Stomach (tissue), 9 donors: Measurements from ENCODE around the gene CETP. TPM values are rescaled to one million over a fixed set of nuclear protein-coding genes. Genes with fewer than 3 reads are reported as not detected.
"Not testable (repeated sequence)": the region's sequence is repeated elsewhere in the genome, so short reads cannot be mapped to it uniquely, and the experiment has no call there.

ENCODE experiments used
- DNase-seq, 2 donors: peaks; one replicate each; pipeline versions ENCODE4 v3.0.0 to v3.0.0-alpha.2; 2013 to 2019
- H3K27ac ChIP-seq, 5 donors: fragments of 200-600 bp in 4 of 5; sonication (generic) in 4 of 5; one replicate each; pipeline ENCODE4 v1.5.1; 2013 to 2019; ENCODE audit warnings: mild to moderate bottlenecking in 1 of 5, moderate library complexity in 1 of 5
- H3K27me3 ChIP-seq, 3 donors: fragments of 200-600 bp; sonication (generic); one replicate each; pipeline ENCODE4 v1.5.1; 2017 to 2019; ENCODE audit warnings: mixed run types in 1 of 3
- H3K36me3 ChIP-seq, 4 donors: fragments of 200-600 bp; sonication (generic); 1 replicate in 3 of 4; 2 replicates in 1 of 4; pipeline ENCODE4 v1.5.1; 2016 to 2019
- H3K4me1 ChIP-seq, 4 donors: fragments of 200-600 bp; sonication (generic); one replicate each; pipeline ENCODE4 v1.5.1; 2016 to 2019
- H3K4me3 ChIP-seq, 4 donors: fragments of 200-600 bp; sonication (generic) in 3 of 4; one replicate each; pipeline ENCODE4 v1.5.1; 2016 to 2019; ENCODE audit warnings: mild to moderate bottlenecking in 1 of 4
- H3K9me3 ChIP-seq, 4 donors: fragments of 200-600 bp; sonication (generic); one replicate each; pipeline ENCODE4 v1.5.1; 2016 to 2019
- EP300 ChIP-seq: sonication (generic); formaldehyde crosslinking; IDR thresholded peaks from one replicate; pipeline ENCODE4 v1.6.1; 2017; ENCODE audit warnings: antibody characterized with exemption
- POLR2A ChIP-seq, 4 donors: fragments of 450-650 bp; IDR thresholded peaks; one replicate each; pipeline ENCODE4 v1.6.1; 2016; ENCODE audit warnings: antibody characterized with exemption in 4 of 4, control low read depth in 2 of 4, mild to moderate bottlenecking in 1 of 4, moderate library complexity in 1 of 4
- POLR2AphosphoS5 ChIP-seq, 3 donors: sonication (generic); formaldehyde crosslinking; IDR thresholded peaks; one replicate each; pipeline ENCODE4 v1.6.1; 2016; ENCODE audit warnings: antibody characterized with exemption in 3 of 3
- WGBS, 5 donors: extraction: QIAGEN DNeasy Blood & Tissue Kit in 3 of 5; methylation state at CpG; one replicate each; pipeline versions ENCODE4 v1.1.5 to v1.1.7; 2013 to 2018; 5-methylcytosine and 5-hydroxymethylcytosine counted together
- intact Hi-C: fragments of 100-400 bp; cut with DNase I; formaldehyde crosslinking; loops from one replicate; pipeline ENCODE4 v1.15.1; 2023; ENCODE audit warnings: low total_unique reads
- polyA plus RNA-seq, 3 donors: library from polyadenylated mRNA; stranded (reverse); fragments of 200-250 nt; gene quantifications; one replicate each; pipeline ENCODE4 v1.2.3, GENCODE V29; 2013
- total RNA-seq, 5 donors: library from RNA; depleted of rRNA; stranded (reverse); fragments of >200 nt; gene quantifications; one replicate each; pipeline versions ENCODE4 v1.1.0 to v1.2.3, GENCODE V29; 2014 to 2016
- TF ChIP-seq, protein P1 (sequence below), 7 experiments: fragments of 450-650 bp in 4 of 7; fragments of 200-600 bp in 3 of 7; sonication (generic) in 3 of 7; IDR thresholded peaks; one replicate each; pipeline ENCODE4 v1.5.1; 2016 to 2019; ENCODE audit warnings: antibody characterized with exemption in 7 of 7, control low read depth in 2 of 7, mild to moderate bottlenecking in 1 of 7
- donor health status: healthy with polysubstance abuse.
- donor health status: Bipolar disorder and iron deficiency.
- donor health status: healthy.

The CETP gene
- total and polyA plus RNA-seq, 8 donors: 0.18 to 2.9 (median 0.32) TPM; not detected in 4

DNA sequence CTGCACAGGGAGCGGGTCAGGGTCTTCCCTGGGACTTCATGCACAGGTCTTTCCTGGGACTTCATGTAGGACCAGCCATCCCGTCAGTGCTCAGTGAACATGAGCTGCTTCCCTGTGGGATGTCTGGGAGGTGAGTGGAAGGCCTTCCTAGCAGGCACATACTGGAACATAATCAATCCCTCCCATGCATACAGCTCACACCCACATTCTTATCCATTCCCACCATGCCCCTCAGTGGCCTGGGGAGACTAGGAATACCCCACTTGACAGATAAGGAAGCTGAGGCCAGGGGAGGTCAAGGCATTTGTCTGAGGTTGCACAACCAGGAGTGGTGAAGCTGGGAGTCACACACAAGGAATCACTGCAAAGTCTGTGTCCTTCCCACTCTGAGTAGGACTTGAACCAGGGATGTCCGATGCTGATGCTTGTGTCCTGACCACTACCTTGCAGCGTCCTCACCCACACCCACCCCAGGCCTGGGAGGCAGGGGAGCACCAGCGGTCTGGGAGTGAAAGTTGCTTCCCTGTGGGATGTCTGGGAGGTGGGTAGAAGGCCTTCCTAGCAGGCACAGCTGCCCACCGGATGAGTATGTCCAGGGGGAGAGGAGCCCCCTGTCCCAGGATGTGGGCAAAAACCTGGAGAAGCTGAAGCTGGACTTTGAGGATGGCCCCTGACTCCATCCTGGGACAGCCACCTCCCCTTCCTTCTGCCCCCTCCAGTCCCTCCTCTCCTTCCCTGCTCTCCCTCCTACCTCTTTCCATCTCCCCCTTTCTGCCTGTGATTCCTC is 26.6 kb downstream of the CETP start:
- Histone ChIP-seq H3K27me3 (no peaks in the 10 kb centered on the region), H3K9me3 (no peaks in the 10 kb centered on the region), H3K4me1 (peaks cover 10 to 75% (median 52%) of the 10 kb centered on the region in 4 donors), H3K36me3 (no peaks in the 10 kb centered on the region), H3K27ac (peak overlapping the region; percentile 78 to 91 (median 88)), H3K4me3 (peak overlapping the region; percentile 74 to 87 (median 78))
- no peak for TF ChIP-seq POLR2AphosphoS5 (IDR thresholded peaks at IDR 0.05)
- no peak for TF ChIP-seq POLR2A (IDR thresholded peaks at IDR 0.05)
- TF ChIP-seq EP300: no peak
- DNase-seq: no peak
- intact Hi-C loops: no loop called here
- 74 to 82% (median 81%) methylated on average over 5 to 6 of the region's 6 CpGs for WGBS, 5 donors

- Histone ChIP-seq H3K4me1 (peaks cover 10 to 75% (median 44%) of the 10 kb centered on the region in 4 donors), H3K27ac (peak within 1 kb of the TSS; percentile 78 to 91 (median 88)), H3K4me3 (peak within 1 kb of the TSS; percentile 74 to 87 (median 78)), H3K9me3 (no peaks in the 10 kb centered on the region), H3K27me3 (no peaks in the 10 kb centered on the region), H3K36me3 (no peaks in the 10 kb centered on the region)
- WGBS, 5 donors: 3 to 4% (median 4%) methylated on average over 47 to 64 of the region's 64 CpGs
- no peak for TF ChIP-seq EP300
- TF ChIP-seq, protein P1, sequence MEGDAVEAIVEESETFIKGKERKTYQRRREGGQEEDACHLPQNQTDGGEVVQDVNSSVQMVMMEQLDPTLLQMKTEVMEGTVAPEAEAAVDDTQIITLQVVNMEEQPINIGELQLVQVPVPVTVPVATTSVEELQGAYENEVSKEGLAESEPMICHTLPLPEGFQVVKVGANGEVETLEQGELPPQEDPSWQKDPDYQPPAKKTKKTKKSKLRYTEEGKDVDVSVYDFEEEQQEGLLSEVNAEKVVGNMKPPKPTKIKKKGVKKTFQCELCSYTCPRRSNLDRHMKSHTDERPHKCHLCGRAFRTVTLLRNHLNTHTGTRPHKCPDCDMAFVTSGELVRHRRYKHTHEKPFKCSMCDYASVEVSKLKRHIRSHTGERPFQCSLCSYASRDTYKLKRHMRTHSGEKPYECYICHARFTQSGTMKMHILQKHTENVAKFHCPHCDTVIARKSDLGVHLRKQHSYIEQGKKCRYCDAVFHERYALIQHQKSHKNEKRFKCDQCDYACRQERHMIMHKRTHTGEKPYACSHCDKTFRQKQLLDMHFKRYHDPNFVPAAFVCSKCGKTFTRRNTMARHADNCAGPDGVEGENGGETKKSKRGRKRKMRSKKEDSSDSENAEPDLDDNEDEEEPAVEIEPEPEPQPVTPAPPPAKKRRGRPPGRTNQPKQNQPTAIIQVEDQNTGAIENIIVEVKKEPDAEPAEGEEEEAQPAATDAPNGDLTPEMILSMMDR (IDR thresholded peaks at IDR 0.05): peak in 1 of 7 experiments; percentile 13
- TF ChIP-seq POLR2A (IDR thresholded peaks at IDR 0.05): peak in 1 of 4 donors; percentile 70
- TF ChIP-seq POLR2AphosphoS5 (IDR thresholded peaks at IDR 0.05): peak; percentile 84 to 95 (median 94)
- intact Hi-C loops: no loop called here
- DNase-seq: peak; percentile 92 to 96
These were observed 27.5 kb downstream of the CETP start, which contains the start of gene NLRC5 for GRCh38 chr16:56988948-56989945. TSS of gene NLRC5 (plus strand) at chr16:56989557. CDS start at chr16:57020713, 31,156 bp downstream.

DNA sequence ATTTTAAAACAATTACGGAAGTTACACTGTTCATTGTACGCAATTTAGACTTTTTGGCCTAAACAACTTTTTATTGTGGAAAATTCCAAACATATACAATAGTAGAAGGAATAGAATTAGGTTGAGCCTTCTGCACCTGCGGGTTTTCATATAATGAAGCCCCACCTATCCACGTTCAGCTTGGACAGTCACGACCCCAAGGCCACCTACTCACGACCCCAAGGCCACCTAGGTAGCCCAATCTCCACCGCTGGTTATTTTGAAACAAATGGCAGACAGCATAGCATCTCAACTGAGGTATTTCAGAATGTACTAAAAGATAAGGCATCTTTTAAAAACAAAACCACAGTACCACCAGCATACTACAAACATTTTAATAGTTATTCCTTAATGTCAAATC is 28.2 kb downstream of the CETP start:
- intact Hi-C loops: no loop called here
- peak overlapping the region in 4 of 5 donors; percentile 82 to 91 (median 88) for H3K27ac ChIP-seq
- TF ChIP-seq, protein P1 (IDR thresholded peaks at IDR 0.05): no peak
- no peak for TF ChIP-seq EP300
- no peak for TF ChIP-seq POLR2AphosphoS5 (IDR thresholded peaks at IDR 0.05)
- no peak for TF ChIP-seq POLR2A (IDR thresholded peaks at IDR 0.05)
- peak overlapping the region; percentile 74 to 87 (median 78) for H3K4me3 ChIP-seq
- WGBS, 5 donors: 8 to 15% (median 13%) methylated on average over 7 of the region's 7 CpGs
- H3K36me3 ChIP-seq: no peaks in the 10 kb centered on the region
- no peak for DNase-seq
- no peaks in the 10 kb centered on the region for H3K27me3 ChIP-seq
- peaks cover 10 to 73% (median 40%) of the 10 kb centered on the region in 4 donors for H3K4me1 ChIP-seq
- no peaks in the 10 kb centered on the region for H3K9me3 ChIP-seq

DNA sequence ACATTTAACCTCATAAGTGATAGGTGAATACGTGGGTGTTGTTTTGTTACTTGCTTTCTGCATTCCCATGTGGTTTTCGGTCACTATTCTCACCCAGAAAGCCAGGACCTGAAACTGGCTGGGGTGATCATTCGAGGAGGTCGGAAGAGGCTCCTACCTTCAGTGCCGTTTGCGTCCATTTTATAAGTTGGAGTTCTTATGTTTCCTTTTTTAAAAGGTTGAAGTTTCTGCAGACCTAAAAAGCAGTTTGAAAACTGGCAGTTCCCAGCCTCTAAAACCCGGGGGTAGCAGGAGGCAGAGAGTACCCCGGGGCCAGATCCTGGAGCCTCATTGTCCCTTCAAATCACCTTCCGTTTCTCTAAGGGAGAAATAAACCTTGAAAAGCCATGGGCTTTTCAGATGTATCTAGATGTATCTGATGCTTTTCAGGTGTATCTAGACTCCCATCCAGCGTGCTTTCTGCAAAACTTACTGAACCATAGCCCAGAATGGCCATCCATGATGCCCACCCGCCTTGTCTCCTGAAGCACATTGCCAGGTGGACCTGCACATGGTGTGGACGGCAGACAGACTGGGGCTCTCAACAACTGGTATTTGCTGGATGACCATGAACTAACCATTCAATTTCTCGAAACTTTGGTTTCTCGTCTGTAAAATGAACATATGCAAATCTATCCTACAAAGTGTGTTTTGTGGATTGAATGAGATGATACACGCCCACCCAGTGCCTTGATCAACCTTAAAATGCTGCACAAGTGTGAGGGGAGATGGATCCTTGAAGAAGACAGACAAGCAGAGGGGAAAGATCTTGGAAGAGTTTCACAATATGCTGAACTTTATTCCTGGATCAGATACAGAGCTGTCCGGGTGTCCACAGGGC is 28.9 kb downstream of the CETP start:
- no peak for DNase-seq
- no peaks in the 10 kb centered on the region for H3K36me3 ChIP-seq
- 62 to 72% (median 70%) methylated on average over 16 of the region's 16 CpGs for WGBS, 5 donors

GRCh38 chr16:56992431-56992830 is 30.7 kb downstream of the CETP start:
- intact Hi-C loops: not testable (repeated sequence)
- 78 to 97% (median 93%) methylated on average over 1 of the region's 1 CpG for WGBS, 5 donors

More for the DNA sequence above, 28.9 kb downstream of the CETP start:
- Histone ChIP-seq H3K4me1 (peaks cover 10 to 66% (median 34%) of the 10 kb centered on the region in 4 donors), H3K4me3 (peak overlapping the region; percentile 74 to 87 (median 78)), H3K27ac (peak overlapping the region in 4 of 5 donors; percentile 82 to 91 (median 88)), H3K27me3 (no peaks in the 10 kb centered on the region), H3K9me3 (no peaks in the 10 kb centered on the region)
- no peak for TF ChIP-seq EP300
- no peak for TF ChIP-seq POLR2A (IDR thresholded peaks at IDR 0.05)
- TF ChIP-seq POLR2AphosphoS5 (IDR thresholded peaks at IDR 0.05): no peak
- TF ChIP-seq, protein P1 (IDR thresholded peaks at IDR 0.05): no peak
- intact Hi-C loops: no loop called here

More at GRCh38 chr16:56992431-56992830, 30.7 kb downstream of the CETP start:
- H3K27me3 ChIP-seq, H3K27ac ChIP-seq, H3K4me3 ChIP-seq, DNase-seq, H3K9me3 ChIP-seq: not testable (repeated sequence)
- Histone ChIP-seq H3K36me3 (peaks cover 0 to 10% (median 0%) of the 10 kb centered on the region in 4 donors), H3K4me1 (peaks cover 10 to 63% (median 29%) of the 10 kb centered on the region in 4 donors)
